ENCODE results near the gene EVPLL.
"Not testable (repeated sequence)": the region's sequence is repeated elsewhere in the genome, so short reads cannot be mapped to it uniquely, and the experiment has no call there.

- TF ChIP-seq CTCF, POLR2A, POLR2AphosphoS5, EP300 (IDR thresholded peaks at IDR 0.05): not testable (repeated sequence)
Observed at GRCh38 chr17:18383079-18383481, 5.5 kb downstream of the EVPLL start.
